Stimulated activated CD8-positive, alpha-beta memory T cell treated with anti-CD3 and anti-CD28 coated beads, Interleukin-12 subunit alpha, Interleukin-12 subunit beta, amount 100 ng/mL, for 1 hour (primary cell): Measurements from ENCODE around the gene BTBD10.

Source experiments
- DNase-seq: peaks from one replicate; pipeline ENCODE4 v3.0.0-alpha.2; 2020; ENCODE audit warnings: low read depth

The BTBD10 gene

DNA sequence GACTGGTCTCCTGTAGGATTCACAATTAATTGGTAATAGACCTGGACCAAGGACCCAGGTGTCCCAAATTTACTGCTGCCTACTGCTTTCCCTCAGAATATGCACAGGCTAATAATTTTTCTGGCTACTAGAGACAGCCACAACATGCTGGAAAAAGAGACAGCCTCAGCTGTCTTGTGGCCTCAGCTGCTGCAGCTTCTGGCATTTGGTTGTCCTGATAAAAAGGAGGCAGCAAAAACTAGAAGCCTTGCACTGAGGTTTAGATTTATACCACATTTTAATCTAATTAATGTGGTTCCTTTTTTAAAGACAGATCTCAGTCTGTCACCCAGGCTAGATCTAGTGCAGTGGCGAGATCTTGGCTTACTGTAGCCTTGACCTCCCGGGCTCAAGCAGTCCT lies 89.8 kb downstream of the BTBD10 start:
- no peak for DNase-seq

DNA sequence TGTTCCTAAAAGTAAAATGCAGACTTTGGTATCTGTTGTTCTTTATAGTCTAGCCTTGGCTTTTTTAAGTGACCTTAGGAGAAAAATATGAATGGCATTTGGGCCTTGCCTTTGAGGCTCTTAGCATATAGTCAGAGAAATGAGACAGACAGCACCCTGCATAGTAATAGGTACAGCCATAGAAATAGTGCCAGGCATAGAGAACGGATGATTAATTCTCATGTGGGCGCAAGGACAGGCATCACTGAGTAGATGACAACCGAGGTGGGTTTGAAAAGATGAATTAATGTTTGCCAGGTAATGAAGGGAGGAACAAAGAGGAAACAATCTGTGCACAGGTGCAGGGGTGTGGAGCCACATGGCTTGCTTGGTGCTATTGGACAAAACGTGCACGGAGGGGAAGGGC lies 95.0 kb downstream of the BTBD10 start:
- DNase-seq: no peak

- no peak for DNase-seq
Observed at GRCh38 chr11:13367115-13367514, 95.9 kb downstream of the BTBD10 start.

GRCh38 chr11:13366266-13367026 lies 96.6 kb downstream of the BTBD10 start:
- no peak for DNase-seq

DNA sequence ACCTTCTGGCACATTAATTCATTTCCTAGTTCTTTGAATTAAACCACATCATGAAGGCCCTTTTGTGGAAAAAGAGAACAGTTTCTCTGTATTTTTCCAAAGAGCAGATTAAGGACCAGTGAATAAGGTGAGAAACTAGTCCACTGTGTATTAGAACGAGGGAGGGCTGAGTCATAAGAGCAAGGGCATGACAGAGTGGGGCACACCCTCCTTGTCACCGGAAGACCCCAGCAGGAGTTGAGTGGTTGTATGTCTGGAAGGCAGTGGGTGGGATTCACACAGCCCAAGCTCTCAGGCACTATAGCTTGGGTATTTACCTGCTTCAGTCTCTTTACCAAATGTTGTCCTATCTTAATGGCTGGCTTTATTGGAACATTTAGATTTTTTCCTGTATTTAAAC lies 98.6 kb downstream of the BTBD10 start:
- DNase-seq: no peak

DNA sequence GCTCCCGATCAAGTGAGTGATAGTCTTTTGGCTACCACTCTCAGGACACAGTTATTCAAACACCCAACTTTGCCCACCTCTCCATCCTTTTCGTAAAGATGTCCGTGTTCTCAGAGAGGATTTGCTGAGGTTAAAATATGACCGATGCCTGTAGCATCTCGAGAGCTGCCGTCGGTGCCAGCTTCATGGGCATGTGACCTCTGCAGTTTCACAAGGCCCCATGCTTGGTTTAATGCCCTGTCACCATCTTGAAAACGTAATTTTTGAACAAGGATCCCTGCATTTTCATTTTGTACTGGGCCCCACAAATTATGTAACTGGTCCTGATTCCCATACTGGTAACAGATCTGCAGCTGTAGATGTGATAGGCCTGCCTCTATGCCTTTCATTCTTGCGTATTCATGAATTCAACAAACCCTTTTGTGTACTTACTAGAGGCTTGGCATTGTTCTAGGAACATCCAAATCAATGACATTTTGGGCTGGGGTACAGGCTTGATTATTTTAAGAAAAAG lies 100.4 kb downstream of the BTBD10 start:
- DNase-seq: no peak

DNA sequence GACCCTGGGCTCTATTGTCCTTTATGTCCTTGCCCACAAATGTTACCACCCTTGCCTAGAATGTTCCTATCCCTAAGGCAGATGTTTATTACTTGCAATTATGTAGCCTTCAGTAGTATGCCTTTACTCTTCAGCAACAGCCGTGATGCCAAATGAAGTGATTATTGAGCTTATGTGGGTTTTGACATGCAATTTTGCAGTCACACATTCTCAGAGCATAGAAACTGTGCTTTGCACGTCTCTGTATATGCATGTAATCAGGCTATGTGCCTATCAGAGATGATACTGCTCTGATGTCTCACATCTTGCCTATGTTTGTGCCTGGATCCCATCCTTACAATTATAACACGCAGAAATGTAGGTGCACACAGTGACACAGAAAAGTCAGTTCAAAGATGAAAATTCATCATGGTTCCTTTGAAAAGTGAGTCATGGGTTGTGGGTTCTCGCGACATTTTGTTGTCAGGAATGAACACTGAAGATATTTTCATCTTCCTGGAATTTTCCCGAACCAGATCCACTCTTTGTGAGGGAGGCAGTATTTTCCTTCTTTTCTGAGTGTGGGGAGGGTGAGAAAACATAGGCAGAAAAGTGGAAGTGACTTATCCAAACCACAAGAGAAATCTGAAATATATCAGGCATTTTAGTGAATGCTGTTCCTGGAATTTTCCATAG lies 104.3 kb downstream of the BTBD10 start:
- no peak for DNase-seq

- no peak for DNase-seq
Observed at GRCh38 chr11:13357232-13357631, 105.8 kb downstream of the BTBD10 start.

- no peak for DNase-seq
Observed at GRCh38 chr11:13355191-13355590, 107.8 kb downstream of the BTBD10 start.

GRCh38 chr11:13354335-13354734 lies 108.7 kb downstream of the BTBD10 start:
- DNase-seq: no peak

GRCh38 chr11:13352711-13353110 lies 110.3 kb downstream of the BTBD10 start:
- no peak for DNase-seq

- DNase-seq: no peak
Observed at GRCh38 chr11:13349581-13349980, 113.4 kb downstream of the BTBD10 start.

GRCh38 chr11:13349046-13349445 lies 114.0 kb downstream of the BTBD10 start:
- no peak for DNase-seq

- DNase-seq: no peak
Observed at GRCh38 chr11:13348305-13348704, 114.7 kb downstream of the BTBD10 start.

DNA sequence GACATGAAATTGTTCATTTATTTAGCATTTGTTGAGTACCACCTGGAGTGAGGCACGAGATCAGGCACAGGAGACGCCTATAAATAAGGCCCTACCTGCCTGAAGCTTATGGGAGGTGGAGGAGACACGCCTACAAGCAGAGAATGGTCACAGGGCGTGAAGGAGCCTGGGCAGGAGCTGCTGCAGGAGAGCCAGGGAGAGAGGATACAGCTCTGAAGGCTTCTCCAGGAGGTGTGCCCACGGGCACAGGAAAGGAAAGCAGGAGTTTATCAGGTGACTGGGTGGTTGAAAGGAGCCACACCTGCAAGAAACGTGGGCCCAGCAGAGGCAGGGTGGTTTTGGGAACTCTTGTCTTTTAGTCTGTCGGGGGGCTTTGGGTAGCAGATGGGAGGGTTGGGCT lies 115.1 kb downstream of the BTBD10 start:
- no peak for DNase-seq

DNA sequence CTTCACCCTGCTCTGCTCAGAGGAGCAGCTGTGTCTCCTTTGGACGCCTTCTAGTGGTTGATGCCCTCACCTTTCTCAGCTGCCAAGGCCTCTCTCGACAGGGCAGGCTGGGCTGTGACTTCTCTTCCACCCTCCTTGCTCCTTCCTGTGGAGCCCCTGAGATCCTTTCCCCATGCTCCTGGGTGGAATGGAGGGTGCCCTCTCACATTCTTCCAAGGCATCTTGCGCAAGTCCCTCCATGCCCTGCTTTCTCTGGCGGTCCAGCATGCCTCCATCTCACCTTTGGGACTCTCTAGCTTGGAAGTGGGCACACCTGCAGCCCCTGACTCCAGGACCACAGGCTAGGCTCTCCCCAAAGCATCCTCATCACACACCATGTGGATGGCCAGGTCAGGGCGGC lies 116.6 kb downstream of the BTBD10 start:
- no peak for DNase-seq

DNA sequence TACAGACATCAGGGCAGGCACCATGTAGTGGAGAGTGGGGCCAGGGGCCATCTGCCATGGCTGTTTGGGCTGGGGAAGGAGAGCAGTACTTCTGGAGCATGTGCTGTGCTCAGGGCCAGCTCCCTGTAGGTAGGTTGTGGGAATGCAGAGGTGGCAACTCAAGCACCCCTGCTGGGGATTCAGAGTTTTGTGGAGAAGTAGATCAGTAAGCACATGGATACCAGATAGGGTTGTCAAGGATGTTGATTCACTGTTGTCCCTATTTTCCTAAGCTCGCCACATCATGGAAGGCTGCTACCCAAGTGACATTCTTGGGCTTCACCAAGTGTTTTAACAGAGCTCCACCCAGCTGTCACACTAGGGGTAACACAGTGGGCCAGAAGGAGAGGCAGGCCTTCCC lies 118.2 kb downstream of the BTBD10 start:
- DNase-seq: no peak

- DNase-seq: peak; percentile 54
Observed at GRCh38 chr11:13343931-13344717, 118.9 kb downstream of the BTBD10 start.

DNA sequence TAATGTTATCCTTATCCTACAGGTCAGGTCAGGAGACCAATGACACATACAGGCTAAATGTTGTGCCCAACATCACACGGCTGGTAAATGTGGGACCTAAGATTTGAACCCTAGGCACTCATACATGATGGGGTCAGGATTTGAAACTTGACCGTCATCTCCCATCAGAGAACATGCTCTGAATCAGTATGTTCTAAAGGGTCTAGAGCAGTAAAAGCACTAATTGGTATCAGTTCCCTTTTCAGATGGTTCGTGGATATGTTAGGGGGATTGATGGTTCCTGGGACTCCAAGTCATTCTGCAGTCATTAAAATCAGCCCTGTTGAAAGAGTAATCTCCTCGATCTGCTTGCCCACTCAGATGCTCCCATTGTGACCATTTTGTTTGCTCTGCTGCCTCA lies 120.0 kb downstream of the BTBD10 start:
- DNase-seq: no peak

GRCh38 chr11:13341026-13341425 lies 122.0 kb downstream of the BTBD10 start:
- DNase-seq: no peak

GRCh38 chr11:13339195-13340153 lies 123.5 kb downstream of the BTBD10 start:
- no peak for DNase-seq
